ENCODE measurements around the gene FASN. TPM values are rescaled to one million over a fixed set of nuclear protein-coding genes. Genes with fewer than 3 reads are reported as not detected.

FASN gene
- total RNA-seq, 3 donors from 2014 or later: 87.2 to 115 (median 102) TPM

- DNase-seq (no peak), ATAC-seq (peak; percentile 2)
- Histone ChIP-seq H3K9me3 (no peaks in the 10 kb centered on the region), H3K4me1 (ENCODE audit: low read depth) (peaks cover 4% of the 10 kb centered on the region), H3K4me3 (no peak overlapping the region), H3K36me3 (ENCODE audit: low read depth) (peaks cover 8% of the 10 kb centered on the region)
- no peak for TF ChIP-seq CTCF (IDR thresholded peaks at IDR 0.05)
- intact Hi-C loops (cut with DNase I, micrococcal nuclease): no loop called here
Measured at GRCh38 chr17:82076785-82077591, 21.0 kb downstream of the FASN start.

GRCh38 chr17:82076018-82076784, 21.8 kb downstream of the FASN start:
- ATAC-seq (no peak), DNase-seq (no peak)
- H3K9me3 ChIP-seq: no peaks in the 10 kb centered on the region
- no peak for TF ChIP-seq CTCF (IDR thresholded peaks at IDR 0.05)
- intact Hi-C loops (cut with DNase I, micrococcal nuclease): no loop called here
- H3K4me3 ChIP-seq: no peak overlapping the region
- H3K4me1 ChIP-seq (ENCODE audit: low read depth): peaks cover 4% of the 10 kb centered on the region
- peaks cover 8% of the 10 kb centered on the region for H3K36me3 ChIP-seq (ENCODE audit: low read depth)

- peaks cover 4% of the 10 kb centered on the region for H3K4me1 ChIP-seq (ENCODE audit: low read depth)
- no peak overlapping the region for H3K4me3 ChIP-seq
- ATAC-seq (no peak), DNase-seq (no peak)
- intact Hi-C loops (cut with DNase I, micrococcal nuclease): no loop called here
- no peaks in the 10 kb centered on the region for H3K9me3 ChIP-seq
- no peaks in the 10 kb centered on the region for H3K36me3 ChIP-seq (ENCODE audit: low read depth)
- TF ChIP-seq CTCF (IDR thresholded peaks at IDR 0.05): no peak
Measured at GRCh38 chr17:82073446-82073845, 24.6 kb downstream of the FASN start.

DNA sequence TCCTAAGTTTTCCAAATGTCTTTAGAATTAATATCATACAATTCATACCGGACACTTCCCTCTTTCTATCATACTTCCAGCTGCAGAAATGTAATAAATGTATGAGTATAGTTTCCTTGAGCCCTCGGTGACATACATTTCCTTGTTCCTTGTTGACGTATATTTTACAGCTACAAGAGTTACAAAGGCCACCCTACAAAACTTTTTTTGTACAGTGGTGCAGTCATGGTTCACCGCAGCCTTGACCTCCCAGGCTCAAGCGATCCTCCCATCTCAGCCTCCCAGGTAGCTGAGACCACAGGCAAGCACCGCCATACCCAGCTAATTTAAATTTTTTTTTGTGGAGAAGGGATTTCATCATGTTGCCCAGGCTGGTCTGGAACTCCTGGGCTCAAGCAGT, 25.2 kb downstream of the FASN start:
- Histone ChIP-seq H3K4me3 (no peak overlapping the region), H3K9me3 (no peaks in the 10 kb centered on the region), H3K4me1 (ENCODE audit: low read depth) (peaks cover 4% of the 10 kb centered on the region), H3K36me3 (ENCODE audit: low read depth) (no peaks in the 10 kb centered on the region)
- ATAC-seq: peak; percentile 96
- no peak for TF ChIP-seq CTCF (IDR thresholded peaks at IDR 0.05)
- DNase-seq: peak in 2 of 3 donors; percentile 63 to 66
- intact Hi-C loops (cut with DNase I, micrococcal nuclease): no loop called here

- no peaks in the 10 kb centered on the region for H3K36me3 ChIP-seq (ENCODE audit: low read depth)
- H3K9me3 ChIP-seq: no peaks in the 10 kb centered on the region
- intact Hi-C loops (cut with DNase I, micrococcal nuclease): no loop called here
- DNase-seq: no peak
- ATAC-seq: no peak
- H3K4me3 ChIP-seq: no peak overlapping the region
- no peak for TF ChIP-seq CTCF (IDR thresholded peaks at IDR 0.05)
- H3K4me1 ChIP-seq (ENCODE audit: low read depth): peaks cover 10% of the 10 kb centered on the region
Measured at GRCh38 chr17:82070611-82071010, 27.4 kb downstream of the FASN start.

Data from mucosa of descending colon (tissue), 3 donors.